SU-DHL-6 (cell line): ENCODE data around the gene PXYLP1.

Source experiments
- EZH2phosphoT487 ChIP-seq: fragments of 200-600 bp; sonication (generic), shearing (Covaris generic); conservative IDR thresholded peaks from 2 replicates; pipeline ENCODE4 v1.6.1; 2018; ENCODE audit warnings: mild to moderate bottlenecking, antibody characterized with exemption, low read length, moderate library complexity, mixed read lengths
- TF ChIP-seq, protein P1 (sequence below): fragments of 200-600 bp; sonication (generic); IDR thresholded peaks from one replicate; pipeline ENCODE4 v1.5.1; 2017; ENCODE audit warnings: antibody characterized with exemption, mild to moderate bottlenecking, low read length, moderate library complexity; ENCODE audit not compliant: insufficient read depth, poor library complexity, severe bottlenecking

DNA sequence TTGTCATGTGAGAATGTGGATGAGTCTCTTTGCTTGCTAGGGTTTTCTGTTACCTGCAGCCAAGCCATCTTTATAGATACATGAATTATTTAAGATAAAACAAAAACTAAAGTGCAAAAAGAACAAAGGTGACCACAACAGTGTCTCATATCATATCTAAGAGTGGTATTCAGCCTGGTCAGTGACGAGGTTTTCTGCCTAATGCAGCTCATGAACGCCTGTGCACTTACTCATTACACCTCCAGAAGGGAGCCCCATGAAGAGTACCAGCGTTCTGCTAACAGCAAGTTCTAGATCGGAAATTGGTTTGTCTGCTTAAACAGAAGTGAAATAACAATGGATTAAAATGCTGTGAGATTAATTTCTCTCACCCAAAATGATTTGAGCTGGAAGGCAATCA is 19.2 kb downstream of the PXYLP1 start:
- TF ChIP-seq, protein P1, sequence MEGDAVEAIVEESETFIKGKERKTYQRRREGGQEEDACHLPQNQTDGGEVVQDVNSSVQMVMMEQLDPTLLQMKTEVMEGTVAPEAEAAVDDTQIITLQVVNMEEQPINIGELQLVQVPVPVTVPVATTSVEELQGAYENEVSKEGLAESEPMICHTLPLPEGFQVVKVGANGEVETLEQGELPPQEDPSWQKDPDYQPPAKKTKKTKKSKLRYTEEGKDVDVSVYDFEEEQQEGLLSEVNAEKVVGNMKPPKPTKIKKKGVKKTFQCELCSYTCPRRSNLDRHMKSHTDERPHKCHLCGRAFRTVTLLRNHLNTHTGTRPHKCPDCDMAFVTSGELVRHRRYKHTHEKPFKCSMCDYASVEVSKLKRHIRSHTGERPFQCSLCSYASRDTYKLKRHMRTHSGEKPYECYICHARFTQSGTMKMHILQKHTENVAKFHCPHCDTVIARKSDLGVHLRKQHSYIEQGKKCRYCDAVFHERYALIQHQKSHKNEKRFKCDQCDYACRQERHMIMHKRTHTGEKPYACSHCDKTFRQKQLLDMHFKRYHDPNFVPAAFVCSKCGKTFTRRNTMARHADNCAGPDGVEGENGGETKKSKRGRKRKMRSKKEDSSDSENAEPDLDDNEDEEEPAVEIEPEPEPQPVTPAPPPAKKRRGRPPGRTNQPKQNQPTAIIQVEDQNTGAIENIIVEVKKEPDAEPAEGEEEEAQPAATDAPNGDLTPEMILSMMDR: no peak
- TF ChIP-seq EZH2phosphoT487: no peak
